H1 (cell line): ENCODE results near the gene STEAP4. TPM values are rescaled to one million over a fixed set of nuclear protein-coding genes. Genes with fewer than 3 reads are reported as not detected.

ENCODE experiments used
- GTF2F1 ChIP-seq: IDR thresholded peaks from 2 replicates; pipeline ENCODE4 v1.6.1; 2012; ENCODE audit warnings: low read depth, low read length, improper control_type of control experiment, borderline replicate concordance
- SIX5 ChIP-seq: IDR thresholded peaks from 2 replicates; pipeline ENCODE4 v1.6.1; 2011; ENCODE audit warnings: mild to moderate bottlenecking, low read depth, low read length
- polyA plus RNA-seq, 7 experiments: library from polyadenylated mRNA; depleted of rRNA in 3 of 7; stranded (reverse) in 5 of 7; unstranded in 2 of 7; fragments of >200 nt in 5 of 7; fragments of 200-250 nt in 2 of 7; gene quantifications; 1 replicate in 5 of 7; 2 replicates in 1 of 7; 4 replicates in 1 of 7; pipeline versions ENCODE4 v1.2.1 to v1.2.3, GENCODE V29; 2011 to 2013; ENCODE audit warnings: missing spikeins in 2 of 7, mixed read lengths in 2 of 7
- total RNA-seq: library from RNA; stranded (reverse); fragmentation: NEBNext Ultra II Directional; extraction: Animal tissue kit (Norgen Biotek cat#: 25700); gene quantifications from 2 replicates; pipeline ENCODE4 v1.2.1, GENCODE V29; 2021

Gene STEAP4
- total and polyA plus RNA-seq, 2 of the 8 experiments (the other 6 are each of a cell fraction or from before 2014, with no cell fraction given): under 0.01 TPM; not detected in 1

- no peak for TF ChIP-seq GTF2F1
- no peak for TF ChIP-seq SIX5
These were observed 8.8 kb upstream of the STEAP4 start (continued) for GRCh38 chr7:88315522-88315921.
